Neural progenitor cell (in vitro differentiated cells): Measurements from ENCODE around the gene PABPC3.

Source experiments
- EZH2 ChIP-seq: fragments of 200-600 bp; sonication (generic); IDR thresholded peaks from 2 replicates; pipeline ENCODE4 v1.6.1; 2017; ENCODE audit warnings: antibody characterized with exemption, mild to moderate bottlenecking, moderate library complexity
- EZH2phosphoT487 ChIP-seq: fragments of 200-600 bp; sonication (generic); IDR thresholded peaks from 2 replicates; pipeline ENCODE4 v1.6.1; 2017; ENCODE audit warnings: antibody characterized with exemption
- TF ChIP-seq, protein P1 (sequence below): fragments of 200-600 bp; sonication (generic); IDR thresholded peaks from 2 replicates; pipeline ENCODE4 v1.5.1; 2017; ENCODE audit warnings: antibody characterized with exemption, mild to moderate bottlenecking

DNA sequence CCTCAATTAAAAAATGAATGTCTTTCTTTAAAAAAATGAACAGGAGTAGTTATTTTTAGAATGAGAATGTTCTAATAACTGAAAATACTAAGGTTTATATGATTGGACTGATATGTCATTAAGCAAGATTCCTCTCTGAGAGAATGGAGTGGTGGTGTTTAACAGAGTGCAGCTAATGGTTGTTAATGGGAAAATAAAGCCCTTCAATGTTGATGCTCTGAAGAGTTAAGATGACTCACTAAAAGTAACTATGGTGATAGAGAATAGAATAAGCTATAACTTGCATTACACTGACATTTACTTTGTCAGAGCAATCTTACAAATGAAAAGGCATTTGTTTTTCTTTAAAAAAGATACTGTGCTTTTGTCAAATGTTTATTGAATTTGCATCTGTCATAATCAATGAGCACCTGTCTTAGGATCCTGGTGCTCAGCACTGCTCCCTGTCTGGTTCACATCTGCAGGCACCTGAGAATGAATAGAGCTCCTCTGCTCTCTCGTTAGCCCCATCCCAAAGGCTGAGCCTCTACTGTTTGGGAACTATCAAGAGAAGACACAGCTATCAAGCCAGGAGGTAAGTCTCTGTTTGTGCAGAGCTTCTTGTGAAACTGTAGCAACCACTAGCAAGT lies 15.1 kb downstream of the PABPC3 start:
- TF ChIP-seq, protein P1, sequence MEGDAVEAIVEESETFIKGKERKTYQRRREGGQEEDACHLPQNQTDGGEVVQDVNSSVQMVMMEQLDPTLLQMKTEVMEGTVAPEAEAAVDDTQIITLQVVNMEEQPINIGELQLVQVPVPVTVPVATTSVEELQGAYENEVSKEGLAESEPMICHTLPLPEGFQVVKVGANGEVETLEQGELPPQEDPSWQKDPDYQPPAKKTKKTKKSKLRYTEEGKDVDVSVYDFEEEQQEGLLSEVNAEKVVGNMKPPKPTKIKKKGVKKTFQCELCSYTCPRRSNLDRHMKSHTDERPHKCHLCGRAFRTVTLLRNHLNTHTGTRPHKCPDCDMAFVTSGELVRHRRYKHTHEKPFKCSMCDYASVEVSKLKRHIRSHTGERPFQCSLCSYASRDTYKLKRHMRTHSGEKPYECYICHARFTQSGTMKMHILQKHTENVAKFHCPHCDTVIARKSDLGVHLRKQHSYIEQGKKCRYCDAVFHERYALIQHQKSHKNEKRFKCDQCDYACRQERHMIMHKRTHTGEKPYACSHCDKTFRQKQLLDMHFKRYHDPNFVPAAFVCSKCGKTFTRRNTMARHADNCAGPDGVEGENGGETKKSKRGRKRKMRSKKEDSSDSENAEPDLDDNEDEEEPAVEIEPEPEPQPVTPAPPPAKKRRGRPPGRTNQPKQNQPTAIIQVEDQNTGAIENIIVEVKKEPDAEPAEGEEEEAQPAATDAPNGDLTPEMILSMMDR = no peak
- TF ChIP-seq EZH2 = no peak
- TF ChIP-seq EZH2phosphoT487 = no peak
